H1 (cell line): ENCODE measurements around the gene CYLD. TPM values are rescaled to one million over a fixed set of nuclear protein-coding genes. Genes with fewer than 3 reads are reported as not detected.

Experiments
- CHD1 ChIP-seq: IDR thresholded peaks from 2 replicates; pipeline ENCODE4 v1.6.1; 2012; ENCODE audit warnings: low read depth, low read length, improper control_type of control experiment
- CREB1 ChIP-seq: IDR thresholded peaks from 2 replicates; pipeline ENCODE4 v1.6.1; 2012; ENCODE audit warnings: inconsistent platforms
- EGR1 ChIP-seq: IDR thresholded peaks from 2 replicates; pipeline ENCODE4 v1.6.1; 2011; ENCODE audit warnings: low read depth, low read length, borderline replicate concordance
- JUN ChIP-seq: IDR thresholded peaks from 2 replicates; pipeline ENCODE4 v1.6.1; 2011; ENCODE audit warnings: low read depth, mild to moderate bottlenecking, improper control_type of control experiment, low read length
- SAP30 ChIP-seq: fragments of 300-600 bp; sonication (generic); IDR thresholded peaks from 2 replicates; pipeline ENCODE4 v1.7.1; 2012; ENCODE audit warnings: low read length, moderate library complexity, mild to moderate bottlenecking, inconsistent platforms; ENCODE audit not compliant: insufficient read depth, insufficient replicate concordance
- polyA plus RNA-seq, 7 experiments: library from polyadenylated mRNA; depleted of rRNA in 3 of 7; stranded (reverse) in 5 of 7; unstranded in 2 of 7; fragments of >200 nt in 5 of 7; fragments of 200-250 nt in 2 of 7; gene quantifications; 1 replicate in 5 of 7; 2 replicates in 1 of 7; 4 replicates in 1 of 7; pipeline versions ENCODE4 v1.2.1 to v1.2.3, GENCODE V29; 2011 to 2013; ENCODE audit warnings: missing spikeins in 2 of 7, mixed read lengths in 2 of 7
- total RNA-seq: library from RNA; stranded (reverse); fragmentation: NEBNext Ultra II Directional; extraction: Animal tissue kit (Norgen Biotek cat#: 25700); gene quantifications from 2 replicates; pipeline ENCODE4 v1.2.1, GENCODE V29; 2021
- TF ChIP-seq, protein P1 (sequence below): IDR thresholded peaks from 2 replicates; pipeline ENCODE4 v1.6.1; 2012; ENCODE audit warnings: inconsistent platforms

CYLD gene
- total and polyA plus RNA-seq, 2 of the 8 experiments (the other 6 are each of a cell fraction or from before 2014, with no cell fraction given): 3.7 to 18.8 TPM

GRCh38 chr16:50802961-50803360 is 61.1 kb downstream of the CYLD start (continued):
- TF ChIP-seq, protein P1, sequence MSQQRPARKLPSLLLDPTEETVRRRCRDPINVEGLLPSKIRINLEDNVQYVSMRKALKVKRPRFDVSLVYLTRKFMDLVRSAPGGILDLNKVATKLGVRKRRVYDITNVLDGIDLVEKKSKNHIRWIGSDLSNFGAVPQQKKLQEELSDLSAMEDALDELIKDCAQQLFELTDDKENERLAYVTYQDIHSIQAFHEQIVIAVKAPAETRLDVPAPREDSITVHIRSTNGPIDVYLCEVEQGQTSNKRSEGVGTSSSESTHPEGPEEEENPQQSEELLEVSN: no peak
- TF ChIP-seq SAP30 (no peak), EGR1 (no peak), CHD1 (no peak), CREB1 (no peak), JUN (no peak)
- TF ChIP-seq, all 59 proteins: peak for 0
